Left colon (tissue), 2 donors: ENCODE results near the gene FLT1. TPM values are rescaled to one million over a fixed set of nuclear protein-coding genes. Genes with fewer than 3 reads are reported as not detected.

Experiments
- ATAC-seq: fragments of 200-7000 bp; cut with Tn5 transposase; one replicate; pipeline ENCODE4 v1.9.1; 2020; ENCODE audit warnings: mild to moderate bottlenecking, moderate library complexity
- DNase-seq, 2 donors: peaks; one replicate each; pipeline ENCODE4 v3.0.0-alpha.2; 2020
- intact Hi-C, 2 donors: fragments of 100-400 bp; cut with DNase I in 1 of 2; cut with micrococcal nuclease in 1 of 2; formaldehyde crosslinking; loops; one replicate each; pipeline versions ENCODE4 v1.11.2 to v1.14.0; 2022; cut with DNase I, micrococcal nuclease
- total RNA-seq, 2 donors: library from RNA; stranded (reverse); fragmentation: NEBNext Ultra II Directional; extraction: Animal tissue kit (Norgen Biotek cat#: 25700); gene quantifications; one replicate each; pipeline ENCODE4 v1.2.1, GENCODE V29; 2021
- donor health status: DM: no; HTN: no; CAD: no.
- donor health status: DM: yes; HTN: yes; CAD: no.

FLT1 gene
- total RNA-seq, 2 donors from 2014 or later = 5.7 to 5.8 TPM

- intact Hi-C loops = no loop called here
- no peak for ATAC-seq
- DNase-seq = no peak
Observed at GRCh38 chr13:28470296-28470695, 24.6 kb downstream of the FLT1 start.

GRCh38 chr13:28469316-28469715 lies 25.6 kb downstream of the FLT1 start:
- DNase-seq (no peak), ATAC-seq (no peak)
- intact Hi-C loops = no loop called here

GRCh38 chr13:28468023-28468915 lies 26.7 kb downstream of the FLT1 start:
- ATAC-seq (no peak), DNase-seq (no peak)

GRCh38 chr13:28467034-28467433 lies 27.9 kb downstream of the FLT1 start:
- no peak for ATAC-seq
- DNase-seq = no peak
- intact Hi-C loops = no loop called here

More at GRCh38 chr13:28468023-28468915, 26.7 kb downstream of the FLT1 start:
- intact Hi-C loops = no loop called here

- peak; percentile 95 for ATAC-seq
- intact Hi-C loops = no loop called here
- no peak for DNase-seq
Observed at GRCh38 chr13:28466151-28466550, 28.8 kb downstream of the FLT1 start.

- no peak for ATAC-seq
- intact Hi-C loops = no loop called here
- no peak for DNase-seq
Observed at GRCh38 chr13:28464861-28465460, 30.0 kb downstream of the FLT1 start.

- ATAC-seq (no peak), DNase-seq (no peak)
- intact Hi-C loops = no loop called here
Observed at GRCh38 chr13:28463481-28463880, 31.4 kb downstream of the FLT1 start.

GRCh38 chr13:28459911-28460310 lies 35.0 kb downstream of the FLT1 start:
- no peak for DNase-seq
- intact Hi-C loops = no loop called here
- no peak for ATAC-seq

GRCh38 chr13:28458608-28459007 lies 36.3 kb downstream of the FLT1 start:
- ATAC-seq (no peak), DNase-seq (no peak)
- intact Hi-C loops = no loop called here

GRCh38 chr13:28458051-28458450 lies 36.9 kb downstream of the FLT1 start:
- DNase-seq = no peak
- ATAC-seq = no peak
- intact Hi-C loops = no loop called here

- no peak for ATAC-seq
- intact Hi-C loops = no loop called here
- DNase-seq = no peak
Observed at GRCh38 chr13:28457521-28457920, 37.4 kb downstream of the FLT1 start.

- intact Hi-C loops = no loop called here
- ATAC-seq = no peak
Observed at GRCh38 chr13:28455580-28456194, 39.2 kb downstream of the FLT1 start.

GRCh38 chr13:28452755-28453154 lies 42.2 kb downstream of the FLT1 start:
- no peak for ATAC-seq

More at GRCh38 chr13:28455580-28456194, 39.2 kb downstream of the FLT1 start:
- DNase-seq = no peak

GRCh38 chr13:28451482-28452217 lies 43.3 kb downstream of the FLT1 start:
- DNase-seq (no peak), ATAC-seq (no peak)
- intact Hi-C loops = no loop called here

More at GRCh38 chr13:28452755-28453154, 42.2 kb downstream of the FLT1 start:
- intact Hi-C loops = no loop called here
- DNase-seq = no peak

- ATAC-seq = no peak
- intact Hi-C loops = no loop called here
- no peak for DNase-seq
Observed at GRCh38 chr13:28449826-28450773, 44.8 kb downstream of the FLT1 start.

- DNase-seq = no peak
- intact Hi-C loops = no loop called here
- no peak for ATAC-seq
Observed at GRCh38 chr13:28448651-28449358, 46.1 kb downstream of the FLT1 start.

- ATAC-seq = no peak
- no peak for DNase-seq
- intact Hi-C loops = no loop called here
Observed at GRCh38 chr13:28447989-28448388, 46.9 kb downstream of the FLT1 start.

GRCh38 chr13:28447206-28447605 lies 47.7 kb downstream of the FLT1 start:
- DNase-seq (no peak), ATAC-seq (no peak)
- intact Hi-C loops = no loop called here
